ENCODE data around the gene SLIT3.
"Not testable (repeated sequence)": the region's sequence is repeated elsewhere in the genome, so short reads cannot be mapped to it uniquely, and the experiment has no call there.

Gene SLIT3

GRCh38 chr5:169216866-169217265 is 84.1 kb downstream of the SLIT3 start:
- no peak for DNase-seq

- DNase-seq: no peak
Observed at GRCh38 chr5:169213479-169213878, 87.5 kb downstream of the SLIT3 start.

DNA sequence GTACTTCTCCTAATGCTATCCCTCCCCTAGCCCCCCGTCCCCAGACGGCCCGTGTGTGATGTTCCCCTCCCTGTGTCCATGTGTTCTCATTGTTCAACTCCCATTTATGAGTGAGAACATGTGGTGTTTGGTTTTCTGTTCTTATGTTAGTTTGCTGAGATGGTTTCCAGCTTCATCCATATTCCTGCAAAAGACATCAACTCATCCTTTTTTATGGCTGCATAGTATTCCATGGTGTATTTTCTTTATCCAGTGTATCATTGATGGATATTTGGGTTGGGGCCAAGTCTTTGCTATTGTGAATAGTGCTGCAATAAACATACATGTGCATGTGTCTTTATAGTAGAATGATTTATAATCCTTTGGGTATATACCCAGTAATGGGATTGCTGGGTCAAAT is 89.2 kb downstream of the SLIT3 start:
- DNase-seq: not testable (repeated sequence)

DNA sequence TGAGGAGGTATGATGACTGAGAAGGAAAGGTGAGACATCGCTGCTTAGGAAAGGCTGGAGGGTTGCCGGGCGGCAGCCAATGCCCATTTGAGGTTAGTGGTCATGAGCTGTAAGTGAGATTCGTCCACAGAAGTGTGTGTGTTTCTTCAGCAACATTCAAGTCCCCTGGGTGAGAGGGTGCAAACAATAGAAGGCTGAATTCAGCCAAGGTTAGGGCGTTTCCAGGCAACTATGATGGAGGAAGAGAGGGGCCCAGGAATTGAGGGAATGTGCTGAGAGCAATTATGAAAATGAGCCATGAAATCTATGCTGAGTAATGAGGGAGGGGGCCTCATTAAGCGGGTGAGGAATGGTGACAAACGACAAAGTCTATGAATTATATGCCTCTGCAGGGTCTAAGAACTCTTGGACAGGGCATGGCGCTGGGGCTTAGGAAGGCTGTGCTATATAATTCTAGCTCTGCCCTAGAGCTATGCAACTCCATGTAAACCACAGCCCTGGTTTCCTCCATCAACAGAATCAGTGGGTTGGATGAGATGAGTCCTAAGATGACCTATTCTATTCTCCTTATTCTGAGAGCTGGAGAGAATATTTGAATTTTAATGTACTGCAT is 96.0 kb downstream of the SLIT3 start:
- DNase-seq: no peak

- no peak for DNase-seq
Observed at GRCh38 chr5:169202969-169203368, 98.0 kb downstream of the SLIT3 start.

DNA sequence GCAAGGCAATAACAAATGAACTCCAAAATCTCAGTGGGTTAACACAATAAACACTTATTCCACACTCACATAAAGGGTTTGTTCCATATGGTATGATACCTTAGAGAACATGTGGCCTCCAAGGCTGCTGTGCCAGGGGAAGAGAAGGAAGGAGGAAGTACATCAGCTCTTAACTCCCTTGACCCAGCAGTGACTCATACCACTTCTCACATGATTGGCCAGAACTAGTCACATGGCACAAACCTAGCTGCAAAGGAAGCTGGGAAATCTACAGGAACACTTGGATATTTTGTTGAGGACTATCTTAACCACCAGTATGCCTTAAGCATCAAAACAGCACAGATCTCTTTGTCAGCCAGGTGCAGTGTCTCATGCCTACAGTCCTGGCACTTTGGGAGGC is 99.3 kb downstream of the SLIT3 start:
- no peak for DNase-seq

DNA sequence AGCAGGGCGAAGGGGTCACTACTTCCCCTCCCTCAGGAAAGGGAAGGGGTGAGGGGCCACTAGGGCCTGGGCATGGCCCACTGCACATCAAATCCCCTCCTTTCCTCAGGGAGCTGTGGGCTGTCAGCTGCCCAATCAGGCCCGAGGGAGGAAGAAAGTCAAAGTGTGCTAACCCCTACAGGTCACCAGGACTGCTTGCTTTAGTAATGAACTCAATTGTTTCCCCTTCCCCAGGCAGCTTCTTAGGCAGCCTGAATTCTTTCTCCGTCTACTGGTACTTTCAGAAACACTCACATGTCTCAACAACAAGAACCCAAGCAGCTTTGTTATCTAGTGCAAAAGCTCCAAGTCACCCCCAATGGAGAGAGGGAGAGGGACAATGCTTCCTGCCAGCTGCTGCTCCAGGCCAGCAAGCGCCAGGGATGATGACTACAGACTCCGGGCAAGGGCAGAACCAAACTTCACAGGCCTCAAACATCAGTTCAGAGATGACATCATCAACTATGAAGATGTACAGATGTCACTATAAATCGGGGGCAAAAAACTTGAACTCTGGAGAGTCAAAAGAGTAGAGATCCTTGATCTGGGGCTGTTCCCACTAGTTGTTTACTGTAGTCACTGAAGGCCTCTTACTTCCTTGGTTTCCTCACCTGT is 100.7 kb downstream of the SLIT3 start:
- DNase-seq: no peak

DNA sequence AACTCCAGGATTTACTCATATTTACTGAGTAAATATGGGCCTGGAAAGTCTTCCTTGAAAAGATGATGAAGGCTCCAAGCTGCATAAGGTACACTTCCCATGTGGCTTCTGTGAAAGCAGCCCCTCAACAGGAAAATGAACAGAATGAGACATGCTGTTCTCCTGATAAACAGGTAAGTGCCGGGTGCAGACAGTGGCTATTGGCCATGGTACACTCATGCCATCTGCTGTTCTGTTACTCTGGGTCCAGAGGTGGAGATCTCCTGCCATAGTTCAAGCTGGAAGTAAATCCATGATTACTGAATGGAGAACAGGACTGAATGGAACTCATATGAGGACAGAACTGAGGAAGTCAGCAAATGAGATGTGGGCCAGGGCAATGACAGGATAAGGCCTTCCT is 103.6 kb downstream of the SLIT3 start:
- DNase-seq: no peak

GRCh38 chr5:169196059-169196458 is 104.9 kb downstream of the SLIT3 start:
- DNase-seq: no peak

GRCh38 chr5:169195601-169196000 is 105.3 kb downstream of the SLIT3 start:
- no peak for DNase-seq

GRCh38 chr5:169192536-169192935 is 108.4 kb downstream of the SLIT3 start:
- no peak for DNase-seq

- DNase-seq: no peak
Observed at GRCh38 chr5:169190849-169191248, 110.1 kb downstream of the SLIT3 start.

DNA sequence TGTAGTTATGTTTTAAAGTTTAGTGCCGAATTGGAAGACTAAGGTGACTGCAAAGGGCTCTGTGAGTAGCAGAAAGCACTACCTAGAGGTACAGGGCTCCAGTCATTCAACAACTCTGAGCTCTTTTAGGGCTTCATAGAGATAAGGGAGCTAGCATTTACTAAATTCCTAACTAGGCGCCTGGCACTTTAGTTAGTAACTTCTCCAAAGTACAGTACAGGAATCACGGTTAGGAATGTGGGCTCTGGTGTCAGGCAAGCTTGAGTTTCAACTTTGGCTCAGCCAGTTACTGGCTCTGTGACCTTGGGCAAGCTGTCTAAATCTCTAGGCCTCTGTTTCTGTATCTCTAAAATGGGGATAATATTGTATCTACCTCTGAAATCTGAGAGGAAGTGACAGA is 115.3 kb downstream of the SLIT3 start:
- DNase-seq: no peak

DNA sequence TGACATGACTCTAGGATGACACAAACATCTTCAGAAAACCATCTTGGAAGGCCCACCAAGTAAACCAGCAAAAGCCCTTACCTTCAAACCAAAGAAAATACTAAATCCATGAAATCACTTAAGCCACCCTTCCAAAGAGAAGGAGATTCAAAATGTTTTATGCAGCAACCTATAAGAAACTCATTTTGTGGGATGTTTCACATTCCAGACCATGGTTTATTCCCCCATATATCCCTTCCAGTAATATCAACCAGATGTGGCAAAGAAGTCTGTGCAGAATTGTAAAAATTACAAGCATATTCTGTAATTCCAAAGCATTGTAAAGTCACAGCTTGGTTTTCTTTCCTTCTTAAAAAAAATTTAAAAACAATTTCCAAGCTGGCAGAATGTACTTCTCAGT is 117.4 kb downstream of the SLIT3 start:
- no peak for DNase-seq

DNA sequence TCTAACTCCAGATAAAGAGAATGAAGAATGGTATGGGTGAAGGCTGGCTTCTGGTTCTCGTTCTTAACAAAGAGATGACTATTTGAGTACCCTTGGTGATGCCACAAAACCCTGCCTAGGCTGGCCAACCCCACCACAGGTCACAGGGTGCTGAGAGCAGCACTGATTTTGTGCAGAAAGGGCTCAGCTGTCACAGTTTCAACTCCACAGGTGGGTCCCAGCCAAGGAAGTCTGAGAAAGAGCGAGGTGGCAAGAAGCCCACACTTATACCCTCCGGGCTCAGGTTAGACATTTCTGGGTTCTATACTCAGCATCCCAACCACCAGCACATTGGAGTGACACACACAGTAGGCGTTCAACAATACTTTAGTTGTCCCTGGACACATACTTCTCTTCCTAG is 118.1 kb downstream of the SLIT3 start:
- no peak for DNase-seq

DNA sequence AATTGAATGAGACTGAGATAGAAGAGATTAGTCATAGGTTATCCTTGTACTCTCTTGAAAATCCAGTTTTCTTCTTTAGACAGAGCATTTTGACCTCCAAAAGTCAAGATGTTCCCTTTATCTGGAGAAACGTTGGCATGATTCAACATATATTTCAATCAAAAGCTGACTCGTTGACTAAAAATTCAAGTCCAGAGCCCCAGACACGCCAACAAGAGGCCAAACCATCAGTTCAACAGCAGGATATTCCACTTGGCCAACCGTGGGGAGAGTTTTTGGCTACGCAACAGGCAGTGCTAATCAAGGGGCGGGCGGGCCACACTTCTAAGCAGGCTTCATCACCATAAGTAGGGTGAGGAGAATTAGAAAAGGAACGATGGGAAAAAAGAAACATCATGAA is 119.1 kb downstream of the SLIT3 start:
- DNase-seq: no peak

GRCh38 chr5:169178754-169179153 is 122.2 kb downstream of the SLIT3 start:
- no peak for DNase-seq

DNA sequence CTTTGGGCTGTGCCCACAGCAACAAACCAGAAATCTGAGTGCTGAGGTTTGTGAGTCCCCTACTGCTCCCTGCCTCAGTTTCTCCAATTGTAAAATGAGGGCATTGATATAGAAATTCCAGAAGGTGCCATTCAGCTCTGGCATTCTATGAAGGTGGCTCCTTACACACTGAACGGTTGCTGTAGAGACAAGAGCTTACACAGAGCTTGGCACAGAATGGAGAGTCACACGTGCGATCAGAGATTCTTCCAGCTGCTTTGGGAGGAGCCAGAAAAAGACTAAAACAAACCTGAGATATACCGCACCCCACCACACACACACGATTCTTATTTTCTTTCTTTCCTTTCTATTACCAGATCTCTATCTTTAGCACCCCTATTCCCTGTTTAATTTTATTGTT is 122.7 kb downstream of the SLIT3 start:
- DNase-seq: no peak

GRCh38 chr5:169176709-169177694 is 123.9 kb downstream of the SLIT3 start:
- no peak for DNase-seq

- DNase-seq: no peak
Observed at GRCh38 chr5:169175733-169176132, 125.2 kb downstream of the SLIT3 start.

DNA sequence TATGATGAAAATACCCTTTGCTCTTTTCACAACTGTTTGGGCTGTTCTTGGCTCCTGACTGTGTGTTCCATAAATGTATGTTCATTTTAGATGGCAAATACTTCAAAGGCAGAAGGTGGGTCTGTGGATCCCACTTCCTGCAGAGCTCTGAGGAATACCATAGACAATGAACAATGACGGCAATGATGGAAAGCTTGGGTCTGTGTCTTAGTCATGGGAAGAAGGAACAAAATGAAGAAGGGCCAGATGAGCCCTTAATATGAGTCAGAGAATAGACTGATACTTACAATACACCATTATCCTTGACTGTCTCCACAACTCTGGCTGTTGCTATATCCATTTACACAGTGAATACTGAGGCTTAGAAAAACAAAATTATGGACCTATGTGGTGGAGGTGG is 126.0 kb downstream of the SLIT3 start:
- DNase-seq: no peak

DNA sequence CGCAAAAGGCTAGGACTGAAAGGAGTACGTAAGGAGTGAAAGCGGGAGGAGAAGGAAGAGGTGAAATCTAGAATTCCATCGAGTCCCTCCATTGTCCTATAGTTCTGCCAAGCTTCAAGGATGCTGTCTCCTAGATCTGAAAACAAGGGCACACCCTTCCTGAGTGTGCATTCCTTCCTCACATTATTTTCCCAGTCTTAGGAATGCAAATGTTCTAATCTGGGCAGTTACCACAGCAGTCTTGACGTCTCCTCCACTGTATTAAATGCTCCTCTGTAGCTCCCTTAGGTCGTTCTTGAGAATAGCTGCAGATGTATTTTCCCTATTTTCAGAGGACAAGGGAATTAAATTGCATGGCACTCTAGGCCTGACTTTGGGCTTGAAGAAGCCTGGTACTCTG is 127.6 kb downstream of the SLIT3 start:
- DNase-seq: no peak

GRCh38 chr5:169171515-169171914 is 129.4 kb downstream of the SLIT3 start:
- DNase-seq: no peak

GRCh38 chr5:169169783-169170182 is 131.2 kb downstream of the SLIT3 start:
- no peak for DNase-seq

Data from activated naive CD4-positive, alpha-beta T cell (primary cell).